ENCODE data around the gene S100A11.

The S100A11 gene

GRCh38 chr1:151992303-151993083, 44.3 kb downstream of the S100A11 start:
- DNase-seq (ENCODE audit: low read depth): peak; percentile 96
- peak overlapping the region; percentile 66 for H3K4me3 ChIP-seq (ENCODE audit: control insufficient read depth, low read depth, low read length)
- TF ChIP-seq CTCF (conservative IDR thresholded peaks at IDR 0.05; ENCODE audit: control insufficient read depth, insufficient read depth, low read depth, low read length): no peak

- H3K4me3 ChIP-seq (ENCODE audit: control insufficient read depth, low read depth, low read length): peak overlapping the region; percentile 66
- TF ChIP-seq CTCF (conservative IDR thresholded peaks at IDR 0.05; ENCODE audit: control insufficient read depth, insufficient read depth, low read depth, low read length): no peak
- DNase-seq (ENCODE audit: low read depth): no peak
These were observed 45.0 kb downstream of the S100A11 start for GRCh38 chr1:151991663-151992302.

- H3K4me3 ChIP-seq (ENCODE audit: control insufficient read depth, low read depth, low read length): peak overlapping the region; percentile 66
- peak; percentile 77 for DNase-seq (ENCODE audit: low read depth)
- no peak for TF ChIP-seq CTCF (conservative IDR thresholded peaks at IDR 0.05; ENCODE audit: control insufficient read depth, insufficient read depth, low read depth, low read length)
These were observed 46.0 kb downstream of the S100A11 start for GRCh38 chr1:151990856-151991198.

GRCh38 chr1:151990058-151990855, 46.5 kb downstream of the S100A11 start:
- DNase-seq (ENCODE audit: low read depth): no peak
- no peak for TF ChIP-seq CTCF (conservative IDR thresholded peaks at IDR 0.05; ENCODE audit: control insufficient read depth, insufficient read depth, low read depth, low read length)
- H3K4me3 ChIP-seq (ENCODE audit: control insufficient read depth, low read depth, low read length): peak overlapping the region; percentile 66

GRCh38 chr1:151989211-151989862, 47.5 kb downstream of the S100A11 start:
- peak; percentile 91 for DNase-seq (ENCODE audit: low read depth)
- H3K4me3 ChIP-seq (ENCODE audit: control insufficient read depth, low read depth, low read length): peak overlapping the region; percentile 30
- TF ChIP-seq CTCF (conservative IDR thresholded peaks at IDR 0.05; ENCODE audit: control insufficient read depth, insufficient read depth, low read depth, low read length): no peak

GRCh38 chr1:151988405-151988923, 48.3 kb downstream of the S100A11 start:
- DNase-seq (ENCODE audit: low read depth): peak; percentile 79
- peak overlapping the region; percentile 30 for H3K4me3 ChIP-seq (ENCODE audit: control insufficient read depth, low read depth, low read length)
- TF ChIP-seq CTCF (conservative IDR thresholded peaks at IDR 0.05; ENCODE audit: control insufficient read depth, insufficient read depth, low read depth, low read length): no peak

All from fibroblast of mammary gland (primary cell).